Activated CD8-positive, alpha-beta T cell treated with anti-CD3 and anti-CD28 coated beads for 36 hours (primary cell): Measurements from ENCODE around the gene RPS6KA5. TPM values are rescaled to one million over a fixed set of nuclear protein-coding genes. Genes with fewer than 3 reads are reported as not detected.
A peak's percentile ranks its signal among the peaks of the same experiment; 100 is the strongest.

Source experiments
- ATAC-seq: fragments of 200-7000 bp; cut with Tn5 transposase; one replicate; pipeline ENCODE4 v1.10.0; 2021; ENCODE audit warnings: mild to moderate bottlenecking, moderate library complexity
- CTCF ChIA-PET: fragments of 350-600 bp; sonication (Branson Sonifier 250); formaldehyde crosslinking; loops from one replicate; lab custom pipeline; 2021; ENCODE audit warnings: antibody characterized with exemption; lab: Charles Lee
- POLR2A ChIA-PET: fragments of 350-600 bp; sonication (Branson Sonifier 250); formaldehyde crosslinking; loops from one replicate; lab custom pipeline; 2021; ENCODE audit warnings: antibody characterized with exemption; lab: Charles Lee
- DNase-seq: peaks from one replicate; pipeline ENCODE4 v3.0.0-alpha.2; 2020
- H3K27ac Mint-ChIP-seq: one replicate; pipeline ENCODE4 v1.8.0; 2021; ENCODE audit warnings: mild to moderate bottlenecking, mixed read lengths
- H3K27me3 Mint-ChIP-seq: one replicate; pipeline ENCODE4 v1.8.0; 2021; ENCODE audit warnings: mixed read lengths
- H3K36me3 Mint-ChIP-seq: one replicate; pipeline ENCODE4 v1.8.0; 2021; ENCODE audit warnings: low read depth, mixed read lengths
- H3K4me1 Mint-ChIP-seq: one replicate; pipeline ENCODE4 v1.8.0; 2021; ENCODE audit warnings: low read depth, mixed read lengths
- H3K4me3 Mint-ChIP-seq: one replicate; pipeline ENCODE4 v1.8.0; 2021; ENCODE audit warnings: mild to moderate bottlenecking, moderate library complexity, mixed read lengths
- H3K9me3 Mint-ChIP-seq: one replicate; pipeline ENCODE4 v1.8.0; 2021; ENCODE audit warnings: mixed read lengths
- intact Hi-C: fragments of 100-400 bp; cut with micrococcal nuclease; formaldehyde crosslinking; loops from one replicate; pipeline ENCODE4 v1.10.0; 2022
- total RNA-seq, 2 experiments: library from RNA; stranded (reverse); gene quantifications; one replicate each; pipeline ENCODE4 v1.2.3, GENCODE V29; 2021
- TF ChIP-seq, protein P1 (sequence below): fragments of 200-600 bp; IDR thresholded peaks from one replicate; pipeline ENCODE4 v1.8.0; 2022; ENCODE audit warnings: antibody characterized with exemption, mild to moderate bottlenecking

RPS6KA5 gene
- total RNA-seq, 2 experiments from 2014 or later: 12.8 to 12.9 TPM

DNA sequence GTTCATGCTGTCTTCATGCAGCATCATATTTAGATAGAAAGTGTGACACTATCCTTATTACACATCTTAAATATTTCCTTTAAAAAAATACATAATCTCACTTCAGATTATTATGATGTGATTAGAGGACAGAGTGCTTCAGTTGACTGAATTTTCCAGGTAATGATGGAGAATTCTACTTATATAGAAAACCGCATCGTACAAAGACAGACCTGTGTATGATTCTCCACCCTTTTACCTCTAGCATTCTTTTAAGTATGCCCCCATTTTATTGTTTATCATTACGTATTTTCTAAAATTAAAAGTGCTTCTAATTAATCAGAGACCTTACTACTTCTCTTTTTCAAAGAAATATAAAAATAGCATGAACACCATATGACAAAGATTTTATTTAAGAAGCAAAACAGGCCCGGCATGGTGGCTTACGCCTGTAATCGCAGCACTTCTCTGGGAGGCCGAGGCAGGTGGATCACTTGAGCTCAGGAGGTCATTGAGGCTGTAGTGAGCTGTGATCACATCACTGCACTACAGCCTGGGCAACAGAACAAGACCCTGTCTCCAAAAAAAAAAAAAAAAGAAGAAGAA is 13.9 kb downstream of the RPS6KA5 start:
- no peaks in the 10 kb centered on the region for H3K9me3 Mint-ChIP-seq
- TF ChIP-seq, protein P1, sequence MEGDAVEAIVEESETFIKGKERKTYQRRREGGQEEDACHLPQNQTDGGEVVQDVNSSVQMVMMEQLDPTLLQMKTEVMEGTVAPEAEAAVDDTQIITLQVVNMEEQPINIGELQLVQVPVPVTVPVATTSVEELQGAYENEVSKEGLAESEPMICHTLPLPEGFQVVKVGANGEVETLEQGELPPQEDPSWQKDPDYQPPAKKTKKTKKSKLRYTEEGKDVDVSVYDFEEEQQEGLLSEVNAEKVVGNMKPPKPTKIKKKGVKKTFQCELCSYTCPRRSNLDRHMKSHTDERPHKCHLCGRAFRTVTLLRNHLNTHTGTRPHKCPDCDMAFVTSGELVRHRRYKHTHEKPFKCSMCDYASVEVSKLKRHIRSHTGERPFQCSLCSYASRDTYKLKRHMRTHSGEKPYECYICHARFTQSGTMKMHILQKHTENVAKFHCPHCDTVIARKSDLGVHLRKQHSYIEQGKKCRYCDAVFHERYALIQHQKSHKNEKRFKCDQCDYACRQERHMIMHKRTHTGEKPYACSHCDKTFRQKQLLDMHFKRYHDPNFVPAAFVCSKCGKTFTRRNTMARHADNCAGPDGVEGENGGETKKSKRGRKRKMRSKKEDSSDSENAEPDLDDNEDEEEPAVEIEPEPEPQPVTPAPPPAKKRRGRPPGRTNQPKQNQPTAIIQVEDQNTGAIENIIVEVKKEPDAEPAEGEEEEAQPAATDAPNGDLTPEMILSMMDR: no peak
- POLR2A ChIA-PET: interaction anchor here (1.4 to 2.6 kb wide), 3 partner anchors 14 to 69 kb away, joined by 3 to 10 read pairs (median 5); partner anchors contain the start of gene RPS6KA5
- H3K4me3 Mint-ChIP-seq: no peak overlapping the region
- CTCF ChIA-PET: no interaction called here
- ATAC-seq (no peak), DNase-seq (no peak)
- H3K36me3 Mint-ChIP-seq: peaks cover 7% of the 10 kb centered on the region
- peaks cover 42% of the 10 kb centered on the region for H3K4me1 Mint-ChIP-seq
- no peaks in the 10 kb centered on the region for H3K27me3 Mint-ChIP-seq
- intact Hi-C loops: no loop called here
- H3K27ac Mint-ChIP-seq: no peak overlapping the region

- peaks cover 43% of the 10 kb centered on the region for H3K4me1 Mint-ChIP-seq
- ChIA-PET CTCF (interaction anchor here (0.8 to 2.5 kb wide), 7 partner anchors 11 to 139 kb away, joined by 3 to 11 read pairs (median 4); no protein-coding TSS in a partner anchor), POLR2A (interaction anchor here (1.1 to 1.6 kb wide), 2 partner anchors 10 to 16 kb away, joined by 3 read pairs; no protein-coding TSS in a partner anchor)
- no peak overlapping the region for H3K4me3 Mint-ChIP-seq
- intact Hi-C loops: no loop called here
- no peak for DNase-seq
- no peak overlapping the region for H3K27ac Mint-ChIP-seq
- TF ChIP-seq, protein P1: no peak
- no peak for ATAC-seq
- no peaks in the 10 kb centered on the region for H3K27me3 Mint-ChIP-seq
- peaks cover 10% of the 10 kb centered on the region for H3K36me3 Mint-ChIP-seq
- H3K9me3 Mint-ChIP-seq: no peaks in the 10 kb centered on the region
Observed at GRCh38 chr14:91041450-91041849, 19.0 kb downstream of the RPS6KA5 start.

GRCh38 chr14:91040545-91040944 is 19.9 kb downstream of the RPS6KA5 start:
- Mint-ChIP-seq H3K27me3 (no peaks in the 10 kb centered on the region), H3K27ac (no peak overlapping the region), H3K4me1 (peaks cover 44% of the 10 kb centered on the region), H3K9me3 (no peaks in the 10 kb centered on the region), H3K36me3 (peaks cover 8% of the 10 kb centered on the region), H3K4me3 (no peak overlapping the region)
- intact Hi-C loops: no loop called here
- ATAC-seq: no peak
- POLR2A ChIA-PET: no interaction called here
- no peak for DNase-seq
- TF ChIP-seq, protein P1: no peak
- CTCF ChIA-PET: interaction anchor here (0.8 to 2.5 kb wide), 5 partner anchors 10 to 136 kb away, joined by 3 to 11 read pairs (median 4); no protein-coding TSS in a partner anchor

DNA sequence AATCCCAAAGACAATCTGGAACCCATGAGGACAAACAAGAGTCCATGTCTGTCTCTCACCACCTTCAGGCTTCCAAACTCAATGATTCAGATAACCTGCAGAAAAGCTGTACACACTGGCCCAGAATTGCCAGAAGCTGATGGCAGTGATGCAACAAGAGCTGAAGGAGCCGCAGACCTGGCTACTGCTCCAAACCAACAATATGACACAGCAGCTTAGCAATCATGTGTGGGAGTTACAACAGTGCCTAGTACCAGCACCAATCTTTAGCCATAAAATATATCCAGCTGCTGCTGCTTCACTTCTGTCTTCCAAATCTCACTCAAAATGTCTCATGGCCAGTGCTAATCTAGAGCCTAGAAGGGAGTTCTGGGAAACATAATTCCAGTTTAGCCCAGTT is 22.0 kb downstream of the RPS6KA5 start:
- no peak for DNase-seq
- H3K27me3 Mint-ChIP-seq: no peaks in the 10 kb centered on the region
- intact Hi-C loops: no loop called here
- H3K4me3 Mint-ChIP-seq: no peak overlapping the region
- ATAC-seq: peak; percentile 58
- H3K9me3 Mint-ChIP-seq: peaks cover 2% of the 10 kb centered on the region
- ChIA-PET POLR2A (no interaction called here), CTCF (interaction anchor here (1.2 to 1.3 kb wide), 3 partner anchors 15 to 26 kb away, joined by 3 to 4 read pairs (median 3); no protein-coding TSS in a partner anchor)
- TF ChIP-seq, protein P1: no peak
- peaks cover 6% of the 10 kb centered on the region for H3K36me3 Mint-ChIP-seq
- H3K27ac Mint-ChIP-seq: no peak overlapping the region
- peaks cover 55% of the 10 kb centered on the region for H3K4me1 Mint-ChIP-seq
